Forelimb muscle (tissue), 1 donor: ENCODE measurements around the gene NDUFA13. TPM values are rescaled to one million over a fixed set of nuclear protein-coding genes. Genes with fewer than 3 reads are reported as not detected.

Experiments
- DNase-seq: peaks from one replicate; pipeline ENCODE4 v3.0.0-alpha.2; 2013; ENCODE audit warnings: low read depth
- polyA plus RNA-seq: library from polyadenylated mRNA; unstranded; fragments of 120-200 nt; gene quantifications from one replicate; pipeline ENCODE4 v1.2.1, GENCODE V29; 2013; ENCODE audit not compliant: insufficient read length

NDUFA13 gene
- polyA plus RNA-seq, 1 donor: 187 TPM

DNA sequence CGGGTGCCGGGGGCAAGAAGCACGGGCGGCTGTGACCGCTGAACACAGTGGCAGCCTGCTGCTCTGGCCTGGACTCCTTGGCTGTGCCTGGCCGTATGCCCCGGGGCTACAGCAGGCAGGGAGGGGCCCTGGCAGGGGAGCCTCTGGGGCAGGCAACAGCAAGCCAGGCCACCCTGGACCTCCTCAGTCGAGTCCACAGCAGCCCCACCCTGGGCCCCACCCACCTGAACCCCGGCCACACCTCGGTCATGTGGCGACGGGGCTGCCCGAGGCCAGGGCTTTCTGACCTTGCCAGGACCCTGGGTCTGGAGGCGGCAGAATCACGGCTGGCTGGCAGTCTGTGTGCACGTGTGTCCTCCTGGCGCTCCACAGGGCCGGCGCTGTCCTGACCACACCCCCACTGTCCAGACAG lies 30.7 kb downstream of the NDUFA13 start:
- no peak for DNase-seq

DNA sequence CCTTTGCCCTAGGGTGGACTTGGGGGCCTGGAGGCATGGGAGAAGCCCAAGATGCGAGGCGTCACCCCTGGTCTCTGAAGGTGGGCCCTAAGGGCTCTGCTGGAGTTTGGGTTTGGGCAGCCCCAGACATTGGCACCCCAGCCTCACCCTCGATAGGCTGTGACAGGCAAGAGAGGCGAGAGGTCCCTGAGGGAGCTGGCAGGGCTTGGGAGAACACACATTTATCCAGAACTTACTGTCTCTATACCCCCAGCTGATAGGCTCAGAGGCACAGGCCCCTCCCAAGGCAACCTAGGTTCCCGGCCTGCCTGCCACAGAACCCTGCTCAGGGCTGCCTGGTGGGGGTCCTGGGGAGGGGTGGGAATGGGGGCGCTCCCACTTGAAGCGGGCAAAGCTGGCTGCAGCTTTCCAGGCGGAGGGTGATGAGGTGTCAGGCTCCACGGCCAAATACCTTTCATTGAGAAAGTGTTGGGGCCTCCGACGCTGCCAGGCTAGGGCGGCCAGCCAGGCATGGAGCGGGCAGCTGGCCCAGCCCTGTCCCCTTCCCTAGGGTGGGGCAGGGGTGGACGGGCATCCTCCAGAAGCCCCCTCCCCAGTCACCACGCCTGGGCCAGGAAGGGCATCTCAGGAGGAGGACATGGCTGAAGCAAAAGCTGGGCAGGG lies 31.8 kb downstream of the NDUFA13 start:
- no peak for DNase-seq

DNA sequence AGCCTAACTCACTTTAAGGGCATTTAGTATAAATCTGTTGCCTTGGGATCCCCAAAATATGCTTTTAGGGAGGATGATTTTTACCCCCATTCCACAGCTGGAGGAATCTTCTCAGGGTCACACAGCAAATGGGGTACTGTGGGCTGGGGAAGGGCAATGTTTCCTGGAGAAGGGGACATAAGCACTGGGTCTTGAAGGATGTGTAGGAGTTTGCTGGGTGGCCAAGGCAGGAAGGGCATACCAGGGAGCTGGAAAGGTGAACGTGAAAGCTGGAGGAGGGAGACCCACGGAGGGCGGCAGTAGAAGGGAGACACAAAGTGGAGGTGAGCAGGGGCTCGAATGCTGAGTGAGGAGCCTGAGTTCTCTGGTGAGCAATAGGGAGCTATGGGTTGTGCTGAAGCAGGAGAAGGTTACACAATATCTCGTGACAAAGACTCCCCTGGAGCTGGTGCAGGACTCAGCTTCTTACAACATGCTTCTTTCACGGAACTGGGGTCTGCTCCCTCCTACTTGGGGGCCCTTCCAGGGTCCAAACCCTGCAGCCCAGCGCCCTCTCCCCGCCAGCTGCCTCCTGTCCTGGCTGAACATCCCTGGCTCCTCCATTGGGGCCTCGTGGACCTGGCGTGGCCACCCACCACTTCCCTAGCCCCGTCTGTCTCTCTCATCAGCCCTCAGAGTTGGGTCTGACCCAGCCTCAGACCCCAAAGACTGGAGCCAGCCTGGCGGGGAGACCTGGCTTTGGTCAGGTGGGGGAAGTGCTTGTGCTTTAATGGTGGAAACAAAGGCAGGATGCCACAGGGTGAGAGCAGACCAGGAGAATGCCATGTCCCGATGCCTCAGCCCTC lies 33.1 kb downstream of the NDUFA13 start:
- DNase-seq: no peak

DNA sequence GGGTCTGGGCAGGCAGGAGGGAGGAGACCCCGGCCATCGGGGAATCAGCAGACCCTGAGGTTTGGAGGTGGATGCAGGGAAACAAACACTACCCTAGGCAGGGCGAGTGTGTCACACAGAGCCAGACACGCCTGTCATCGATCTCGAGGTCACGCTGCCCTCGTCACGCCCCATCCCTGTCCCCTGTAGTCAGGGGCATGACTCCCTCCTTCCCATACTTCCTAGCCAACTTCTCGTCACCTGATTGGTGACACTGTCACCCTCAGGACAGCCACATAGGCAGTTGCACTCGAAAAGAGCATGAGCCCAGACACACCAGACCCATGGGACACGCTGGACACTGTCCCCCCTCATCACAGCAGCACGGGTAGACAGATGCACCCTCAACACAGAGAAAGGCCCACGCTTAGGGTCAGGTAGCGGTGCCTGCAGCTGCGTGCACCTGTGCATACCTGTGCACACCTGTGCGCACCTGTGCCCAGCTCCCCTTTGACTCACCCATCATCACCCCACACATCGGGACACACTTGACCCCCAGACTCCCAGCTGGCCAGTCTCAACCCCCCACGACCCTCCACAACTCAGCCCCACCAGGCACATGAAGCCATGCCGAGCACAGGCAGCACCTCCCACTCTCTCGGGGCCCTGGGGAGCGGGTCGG lies 33.9 kb downstream of the NDUFA13 start:
- no peak for DNase-seq

DNA sequence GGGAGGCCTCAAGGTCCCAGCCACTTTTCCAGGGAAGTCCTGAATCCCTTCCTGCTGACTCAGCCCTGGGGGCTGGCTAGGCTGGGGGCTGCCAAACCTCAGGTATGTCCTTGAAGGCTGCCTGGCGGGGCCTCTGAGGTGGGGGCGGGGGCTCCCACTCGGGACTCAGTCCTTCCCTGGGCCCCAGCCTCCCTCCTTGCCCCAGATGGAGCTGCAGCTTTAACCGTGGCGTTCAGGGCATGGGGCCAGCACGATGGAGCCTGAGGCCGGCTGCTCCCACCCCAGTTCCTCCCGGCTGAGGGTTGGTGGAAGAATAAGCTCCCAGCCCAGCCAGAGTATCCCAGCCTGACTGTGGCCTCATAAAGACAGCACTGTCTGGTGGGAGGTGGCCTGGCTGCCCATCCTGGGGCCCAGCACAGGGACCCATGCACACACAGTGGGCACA lies 34.5 kb downstream of the NDUFA13 start:
- DNase-seq: no peak

DNA sequence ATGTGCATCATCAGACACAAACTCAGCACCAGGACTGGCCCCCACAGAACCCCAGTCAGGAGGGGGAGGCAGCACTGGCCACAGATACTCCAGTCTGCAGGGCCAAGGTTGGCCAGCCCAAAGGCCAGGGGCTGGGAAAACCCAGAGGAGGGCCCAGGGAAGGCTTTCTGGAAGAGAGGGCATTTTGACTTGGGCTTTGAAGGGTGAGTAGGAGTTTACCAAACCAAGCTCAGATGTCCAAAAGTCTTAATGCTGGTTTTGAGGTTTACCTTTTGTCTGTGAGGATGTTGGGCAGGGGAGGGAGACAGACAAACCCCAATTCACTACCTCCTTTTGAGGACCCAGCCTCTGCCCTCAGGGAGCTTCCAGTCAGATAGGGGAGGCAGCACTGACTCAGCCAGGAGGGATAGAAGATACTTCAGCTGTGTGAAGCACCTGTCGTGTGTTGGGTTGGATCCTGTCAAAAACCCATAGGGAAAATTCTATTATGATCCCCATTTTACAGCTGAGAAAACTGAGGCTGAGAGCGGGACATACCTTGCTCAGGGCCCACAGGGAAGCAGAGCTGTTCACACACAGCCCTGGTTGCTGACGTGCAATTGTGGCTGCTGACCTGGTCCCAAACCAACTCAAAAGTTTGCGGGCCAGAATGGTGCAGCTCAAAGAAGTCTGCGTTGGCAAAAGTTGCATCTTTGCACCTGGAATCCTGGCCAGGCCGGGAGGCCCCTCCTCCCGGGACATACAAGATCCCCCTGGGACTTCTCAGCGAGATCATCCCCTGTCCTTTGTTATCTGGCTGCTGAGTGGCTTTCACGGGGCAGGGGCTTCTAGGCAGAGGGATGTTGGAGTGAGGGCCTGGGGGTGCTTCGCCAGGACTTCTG lies 35.2 kb downstream of the NDUFA13 start:
- DNase-seq: no peak

DNA sequence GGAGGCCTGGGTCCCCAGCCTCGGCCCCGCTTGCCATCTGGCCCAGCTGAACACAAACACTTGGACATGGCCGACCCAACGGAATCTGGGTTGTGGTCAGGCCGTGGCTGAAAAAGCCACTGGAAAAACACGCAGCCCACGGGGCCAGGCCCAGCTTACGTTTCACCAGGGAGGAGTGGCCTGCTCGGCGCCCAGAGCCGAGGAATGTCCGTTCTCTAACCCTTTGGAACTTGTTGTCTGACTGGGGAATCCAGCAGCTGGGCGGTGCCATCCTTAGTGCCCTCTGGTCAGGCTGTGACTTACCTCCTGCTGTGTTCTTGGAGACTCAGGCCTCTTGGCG lies 35.8 kb downstream of the NDUFA13 start:
- no peak for DNase-seq

DNA sequence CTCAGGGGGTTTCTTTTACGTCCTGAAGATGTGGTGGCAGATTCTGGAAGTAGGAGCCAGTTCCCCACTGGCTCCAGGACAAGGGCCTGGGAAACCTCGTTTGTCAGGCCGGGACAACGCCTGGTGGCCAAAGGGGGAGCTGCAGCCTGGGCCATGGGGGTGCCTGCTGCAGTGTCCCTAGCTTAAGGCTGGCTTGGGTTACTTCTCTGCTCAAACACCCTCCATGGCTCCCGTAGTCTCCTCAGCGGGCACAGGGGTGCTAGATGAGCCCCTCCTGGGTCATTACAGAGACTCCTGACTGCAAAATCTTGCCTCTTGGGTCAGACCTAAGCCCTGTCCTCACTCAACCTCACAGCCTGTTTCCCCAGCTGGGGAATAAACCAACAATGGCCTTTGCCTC lies 36.8 kb downstream of the NDUFA13 start:
- no peak for DNase-seq

DNA sequence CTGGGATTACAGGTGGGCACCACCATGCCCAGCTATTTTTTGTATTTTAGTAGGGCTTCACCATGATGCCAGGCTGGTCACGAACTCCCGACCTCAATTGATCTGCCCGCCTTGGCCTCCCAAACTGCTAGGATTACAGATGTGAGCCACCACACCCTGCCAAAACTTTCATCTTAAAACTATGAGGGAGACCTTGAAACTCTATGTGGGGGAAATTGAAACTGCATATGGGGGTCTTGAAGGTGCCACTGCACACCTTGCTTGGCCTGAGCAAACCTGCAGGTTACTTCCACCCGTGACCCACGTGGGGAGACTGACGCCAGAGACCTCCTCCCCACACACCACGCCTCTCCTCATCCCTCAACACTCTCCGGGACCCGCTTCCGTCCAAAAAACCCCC lies 37.6 kb downstream of the NDUFA13 start:
- DNase-seq: no peak

DNA sequence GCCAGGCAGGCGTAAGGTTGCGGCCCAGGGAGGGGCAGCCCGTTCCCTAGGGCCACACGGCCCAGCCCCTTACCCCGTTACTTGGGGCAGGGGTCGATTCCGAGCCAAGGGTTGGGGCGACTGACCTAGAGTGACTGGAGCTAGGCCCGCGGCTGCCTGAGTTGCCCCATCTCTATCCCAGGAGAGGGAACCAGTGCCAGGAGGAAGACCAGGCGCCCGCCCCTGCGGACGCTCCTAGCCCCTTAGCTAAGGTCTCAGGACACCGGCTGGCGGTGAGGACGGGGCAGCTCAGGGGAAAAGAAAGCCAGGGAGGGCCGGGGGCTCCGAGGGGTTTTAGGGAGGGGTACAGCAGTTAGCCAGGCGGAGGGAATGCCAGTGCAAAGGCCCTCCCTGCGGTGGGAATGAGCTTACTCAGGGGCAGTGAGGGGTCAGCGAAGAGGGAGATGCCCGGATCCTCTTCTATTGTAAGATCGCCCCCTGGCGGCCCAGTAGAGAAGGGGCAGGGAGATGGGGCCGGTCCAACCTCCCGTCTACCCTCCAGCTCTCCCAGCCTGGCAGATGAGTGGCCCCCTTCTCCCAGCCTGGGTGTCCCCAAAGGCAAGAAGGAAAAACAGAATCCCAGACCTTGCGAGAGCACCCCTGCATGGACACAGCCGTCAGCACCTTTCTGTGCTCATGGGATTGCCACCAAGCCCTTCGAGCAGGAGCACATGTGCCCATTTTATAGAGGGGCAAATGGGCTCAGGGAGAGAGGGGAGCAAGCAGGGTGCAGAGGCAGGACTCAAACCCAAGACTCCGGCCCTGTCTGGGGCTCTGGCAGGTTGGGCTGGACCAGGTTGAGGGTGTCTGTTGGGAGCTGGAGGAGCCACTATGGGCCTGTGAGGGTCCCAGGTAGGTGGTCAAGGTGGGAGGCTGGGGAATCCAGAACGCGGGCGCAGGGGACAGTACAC lies 38.3 kb downstream of the NDUFA13 start:
- no peak for DNase-seq

DNA sequence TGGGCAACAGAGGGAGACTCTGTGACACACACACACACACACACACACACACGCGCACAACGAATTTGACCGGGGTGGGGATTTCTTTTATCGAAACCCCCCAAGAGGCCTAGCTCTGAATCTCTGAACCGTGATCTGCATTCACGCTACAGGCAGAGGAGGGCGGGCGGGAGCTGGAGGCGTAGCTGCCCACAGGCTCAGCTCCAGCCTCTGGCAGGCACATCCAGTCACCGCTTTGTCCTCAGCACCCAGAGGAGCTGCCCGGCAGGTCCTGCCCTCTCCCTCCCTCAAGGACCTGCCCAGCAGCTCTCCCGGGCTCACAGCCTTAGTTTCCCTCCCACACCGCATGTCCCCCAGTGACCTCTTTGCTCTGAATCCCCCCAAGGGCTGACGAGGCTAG lies 42.0 kb downstream of the NDUFA13 start:
- DNase-seq: no peak

DNA sequence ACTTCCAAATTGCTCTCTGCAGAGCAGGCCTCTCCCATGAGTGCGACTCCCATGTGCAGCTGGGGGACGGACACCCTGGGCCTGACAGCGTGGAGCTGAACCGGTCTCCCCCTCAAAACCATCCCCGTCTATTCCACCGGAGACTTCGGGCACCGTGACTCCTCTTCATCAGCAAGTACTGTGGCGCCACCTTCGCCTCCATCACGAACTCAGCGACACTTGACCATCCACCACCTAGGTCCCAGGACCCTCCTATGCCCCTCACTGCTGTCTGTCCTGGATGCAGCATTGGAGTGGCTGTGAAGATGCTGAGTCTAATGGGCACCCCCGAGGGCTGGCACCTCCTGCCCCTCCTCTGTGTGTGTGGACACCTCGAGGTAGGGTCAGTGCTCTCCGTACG lies 42.6 kb downstream of the NDUFA13 start:
- no peak for DNase-seq

DNA sequence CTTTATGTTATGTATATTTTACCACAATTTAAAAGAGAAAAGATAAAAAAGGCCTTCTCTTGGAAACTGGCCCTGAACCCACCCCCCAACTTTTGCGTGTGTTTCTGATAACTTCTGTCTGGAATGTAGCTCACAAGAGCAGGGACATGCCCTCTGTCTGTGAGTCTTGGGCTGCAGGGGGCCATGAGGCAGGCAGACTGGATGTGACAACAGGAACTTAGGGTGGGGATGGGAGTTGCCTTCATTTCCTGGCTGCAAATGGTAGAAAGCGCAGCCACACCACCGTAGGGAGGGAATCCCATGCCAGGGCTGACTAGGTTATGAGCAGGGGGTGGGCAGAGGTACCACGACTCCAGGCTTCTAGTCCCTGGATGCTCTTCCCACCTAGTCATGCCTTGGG lies 43.9 kb downstream of the NDUFA13 start:
- DNase-seq: no peak

DNA sequence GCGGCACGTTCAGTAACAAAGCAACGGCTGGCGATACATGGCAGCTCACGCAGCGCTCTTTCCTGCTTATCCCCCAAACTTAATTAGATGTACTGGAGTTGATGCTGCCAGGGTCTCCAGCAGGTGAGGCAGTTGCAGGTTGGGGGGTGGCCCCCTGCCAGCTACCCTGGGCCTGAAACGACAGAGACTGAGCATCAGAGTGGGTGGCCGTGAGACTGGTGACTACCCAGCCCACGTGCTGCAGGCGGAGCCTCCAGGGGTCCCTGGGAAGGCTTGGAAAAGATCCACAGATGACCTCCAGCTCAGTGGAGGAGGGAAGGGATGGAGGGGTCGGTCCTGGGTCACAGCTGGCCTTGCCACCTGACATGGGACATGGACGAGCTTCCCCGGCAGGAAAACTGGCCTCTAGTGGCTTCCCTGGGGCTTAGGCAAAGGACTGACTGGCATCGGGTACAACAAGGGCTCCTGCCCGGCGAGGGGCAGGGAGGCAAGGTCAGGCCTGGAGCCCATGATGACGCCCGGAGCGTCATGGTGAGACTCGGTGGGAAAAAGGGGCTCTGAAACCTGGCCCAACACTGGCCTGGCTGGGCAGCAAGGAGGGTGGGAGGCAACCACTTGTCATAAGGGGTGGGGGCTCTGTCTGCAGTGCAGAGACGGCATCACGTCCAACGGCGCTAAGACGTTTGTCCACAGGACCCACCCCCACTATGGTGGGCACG lies 46.1 kb downstream of the NDUFA13 start:
- DNase-seq: no peak

DNA sequence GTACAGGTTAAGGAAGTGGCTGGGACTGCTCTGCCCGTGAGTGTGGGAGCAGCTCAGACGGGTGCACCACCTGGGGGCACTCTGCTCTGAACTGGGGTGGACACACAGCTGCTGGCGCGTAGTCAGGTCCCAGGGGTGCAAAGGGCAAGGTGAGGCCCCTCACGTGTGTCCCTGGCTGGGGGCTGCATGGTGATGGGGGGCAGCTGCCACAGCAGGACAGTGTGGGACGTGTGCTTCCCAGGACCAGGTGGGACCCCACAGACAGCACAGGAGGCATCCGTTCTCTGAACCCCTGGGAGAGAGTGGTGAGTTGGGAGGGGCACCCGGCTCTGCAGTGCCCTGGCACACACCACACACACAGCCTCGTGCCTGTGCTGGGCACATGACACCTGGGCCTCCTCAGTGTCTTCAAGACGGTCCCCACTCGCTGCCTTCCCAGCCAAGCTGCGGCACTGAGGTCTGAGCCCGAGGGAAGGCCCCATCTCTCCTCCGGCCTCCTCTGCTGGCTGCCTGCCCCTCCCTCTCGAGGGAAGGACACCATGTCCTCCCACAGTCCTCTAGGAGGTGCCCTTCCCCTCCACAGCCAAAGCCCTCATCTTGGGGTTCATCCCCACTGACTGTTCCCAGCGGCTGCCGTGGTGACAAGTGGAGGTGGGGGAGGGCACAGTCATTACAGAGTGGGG lies 46.8 kb downstream of the NDUFA13 start:
- DNase-seq: no peak

DNA sequence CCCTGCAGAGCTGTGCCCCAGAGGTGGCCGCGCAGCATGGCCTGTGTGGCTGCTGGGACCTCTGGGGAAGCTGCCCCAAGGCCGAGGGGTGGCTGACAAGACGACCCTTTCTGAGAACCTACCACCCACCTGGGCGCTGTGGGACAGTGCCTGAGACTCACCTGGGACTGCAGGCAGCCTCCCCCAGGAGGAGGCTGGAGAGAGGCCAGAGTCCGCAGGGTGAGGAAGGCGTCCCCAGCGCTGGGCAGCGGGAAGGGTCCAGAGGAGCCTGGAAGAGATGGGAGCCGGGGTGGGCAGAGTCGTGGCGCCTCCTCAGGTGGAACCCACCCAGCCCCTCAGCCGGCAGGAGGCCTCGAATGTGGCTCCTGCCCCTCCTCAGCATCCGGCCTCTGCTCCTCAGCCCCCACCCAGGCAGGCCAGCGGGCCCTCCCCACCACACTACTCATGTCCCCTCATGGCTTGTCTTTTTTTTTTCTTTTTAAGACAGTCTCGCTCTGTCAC lies 47.4 kb downstream of the NDUFA13 start:
- DNase-seq: no peak

DNA sequence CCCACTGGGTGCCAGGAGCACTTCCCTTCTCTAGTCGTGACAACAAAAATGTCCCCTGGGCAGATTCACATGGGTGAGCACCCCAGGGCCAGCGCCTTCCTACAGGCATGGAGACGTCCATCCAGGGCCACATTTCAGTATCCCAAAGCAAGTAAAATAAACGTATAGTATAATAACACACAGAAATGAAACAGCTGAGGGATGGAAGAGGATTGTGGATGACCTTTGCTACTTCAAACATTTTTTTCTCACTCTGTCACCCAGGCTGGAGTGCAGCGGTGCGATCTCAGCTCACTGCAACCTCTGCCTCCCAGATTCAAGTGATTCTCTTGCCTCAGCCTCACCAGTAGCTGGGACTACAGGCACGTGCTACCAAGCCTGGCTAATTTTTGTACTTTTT lies 50.3 kb downstream of the NDUFA13 start:
- DNase-seq: no peak

DNA sequence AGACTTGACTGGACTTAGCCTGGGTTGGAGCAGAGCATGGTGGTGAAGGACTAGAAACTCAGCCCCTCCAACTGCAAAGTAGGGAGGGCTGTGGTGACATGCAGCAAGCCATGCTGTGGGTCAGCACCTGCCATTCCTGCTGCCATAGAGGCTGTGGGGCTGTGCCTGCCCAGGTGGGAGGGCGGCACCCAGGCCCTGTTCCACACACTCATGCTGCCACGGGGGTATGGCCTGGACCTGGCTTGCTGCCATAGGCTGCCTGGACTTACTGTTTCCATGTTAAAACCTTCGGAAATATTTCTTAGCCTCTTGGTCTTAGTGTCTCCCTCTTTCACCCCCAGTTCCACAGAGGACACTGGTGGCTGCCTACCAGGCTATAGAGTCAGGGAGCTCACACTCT lies 51.4 kb downstream of the NDUFA13 start:
- no peak for DNase-seq
